Measurements from ENCODE around the gene EXOC4. TPM values are rescaled to one million over a fixed set of nuclear protein-coding genes. Genes with fewer than 3 reads are reported as not detected.

Gene EXOC4
- total RNA-seq, 1 experiment from 2014 or later = 75.8 TPM

GRCh38 chr7:133950855-133951254 is 698.0 kb downstream of the EXOC4 start:
- Histone ChIP-seq H2BK20ac (ENCODE audit: low read depth, low read length, poor library complexity, severe bottlenecking) (no peak overlapping the region), H3K56ac (ENCODE audit: insufficient read length, low read depth, low read length) (no peak overlapping the region), H4K5ac (ENCODE audit: insufficient read length, low read depth, low read length) (no peak overlapping the region), H3K27ac (ENCODE audit: insufficient read length, low read depth, low read length) (no peak overlapping the region), H3K79me2 (ENCODE audit: insufficient read depth, low read length) (no peaks in the 10 kb centered on the region), H3K4me1 (ENCODE audit: insufficient read depth, low read length) (no peaks in the 10 kb centered on the region), H2BK5ac (ENCODE audit: insufficient read length, low read length) (no peak overlapping the region), H2AK5ac (ENCODE audit: insufficient read length, low read length) (no peak overlapping the region), H4K20me1 (ENCODE audit: control insufficient read depth, insufficient read depth, insufficient read length) (no peaks in the 10 kb centered on the region), H2BK15ac (ENCODE audit: low read depth, low read length) (no peak overlapping the region), H3K79me1 (ENCODE audit: insufficient read depth, low read depth, low read length, poor library complexity, severe bottlenecking) (no peaks in the 10 kb centered on the region), H3K18ac (ENCODE audit: insufficient read length, low read depth, low read length) (no peak overlapping the region), H3K4me2 (ENCODE audit: insufficient read depth, insufficient read length, low read length) (no peak overlapping the region), H3K23me2 (ENCODE audit: insufficient read length, low read depth, low read length, poor library complexity, severe bottlenecking) (no peaks in the 10 kb centered on the region), H3K27me3 (ENCODE audit: insufficient read depth, low read length) (no peaks in the 10 kb centered on the region), H3K9me3 (ENCODE audit: control insufficient read depth, low read depth, low read length) (peaks cover 9% of the 10 kb centered on the region), H4K91ac (ENCODE audit: insufficient read length, low read depth, low read length) (no peak overlapping the region), H3K9ac (ENCODE audit: extremely low read depth, insufficient read length, low read length) (no peak overlapping the region), H3K4ac (ENCODE audit: low read depth, low read length) (no peak overlapping the region), H2AFZ (ENCODE audit: low read length) (no peak overlapping the region), H2BK120ac (ENCODE audit: low read depth, low read length, poor library complexity, severe bottlenecking) (no peak overlapping the region), H3T11ph (ENCODE audit: low read length) (no peak overlapping the region), H4K8ac (replicated peaks; ENCODE audit: insufficient read length, low read depth, low read length) (no peak overlapping the region), H2BK12ac (ENCODE audit: insufficient read length, low read depth, low read length) (no peak overlapping the region), H3K14ac (ENCODE audit: insufficient read depth, low read length) (no peak overlapping the region), H3K23ac (ENCODE audit: insufficient read length, low read depth, low read length) (no peak overlapping the region)
- no peak for TF ChIP-seq CTCF (conservative IDR thresholded peaks at IDR 0.05)
- Mint-ChIP-seq H3K4me3 (no peak overlapping the region), H3K4me1 (peaks cover 26 to 29% of the 10 kb centered on the region in 2 experiments), H3K27me3 (ENCODE audit: low read depth) (no peaks in the 10 kb centered on the region; the same call in 1 of the 2 replicates), H3K9me3 (peaks cover 9 to 13% of the 10 kb centered on the region in 2 experiments), H3K27ac (no peak overlapping the region), H3K36me3 (ENCODE audit: insufficient read depth in 1 of 3, low read depth in 3 of 3) (peaks cover 8 to 34% (median 9%) of the 10 kb centered on the region in 3 experiments; a peak in 6 of 7 replicates)
- WGBS (ENCODE audit: extremely low coverage, insufficient read length, low lambda C conversion rate) = no CpG with 5 or more reads among the region's 4 CpGs
- peak; percentile 55 for DNase-seq
